Fibroblast of the conjunctiva (primary cell): ENCODE results near the gene SOST.
"Not testable (repeated sequence)": the region's sequence is repeated elsewhere in the genome, so short reads cannot be mapped to it uniquely, and the experiment has no call there.

Experiments
- DNase-seq: peaks from one replicate; pipeline ENCODE4 v3.0.0-alpha.2; 2010; ENCODE audit warnings: low read depth

SOST gene

GRCh38 chr17:43758497-43759174 is at the start of gene SOST:
Gene SOST (minus strand): TSS chr17:43758791. CDS start chr17:43758741, 50 bp downstream.
- no peak for DNase-seq

GRCh38 chr17:43808076-43808475 is 49.5 kb upstream of the SOST start:
- DNase-seq = no peak

GRCh38 chr17:43805117-43805516 is 46.5 kb upstream of the SOST start:
- no peak for DNase-seq

- no peak for DNase-seq
These were observed 45.2 kb upstream of the SOST start for GRCh38 chr17:43803758-43804157.

- no peak for DNase-seq
These were observed 43.3 kb upstream of the SOST start for GRCh38 chr17:43801844-43802243.

GRCh38 chr17:43800736-43801135 is 42.1 kb upstream of the SOST start:
- no peak for DNase-seq

- no peak for DNase-seq
These were observed 40.5 kb upstream of the SOST start for GRCh38 chr17:43799047-43799446.

GRCh38 chr17:43798024-43798423 is 39.4 kb upstream of the SOST start:
- not testable (repeated sequence) for DNase-seq

GRCh38 chr17:43792668-43793067 is 34.1 kb upstream of the SOST start:
- DNase-seq = not testable (repeated sequence)

- peak; percentile 49 for DNase-seq
These were observed 33.0 kb upstream of the SOST start for GRCh38 chr17:43791589-43791988.

- DNase-seq = no peak
These were observed 31.8 kb upstream of the SOST start for GRCh38 chr17:43790311-43790940.

GRCh38 chr17:43789482-43789881 is 30.9 kb upstream of the SOST start:
- no peak for DNase-seq

GRCh38 chr17:43788540-43788939 is 29.9 kb upstream of the SOST start:
- DNase-seq = no peak

- DNase-seq = no peak
These were observed 29.1 kb upstream of the SOST start for GRCh38 chr17:43787728-43788127.

GRCh38 chr17:43784628-43785101 is 26.1 kb upstream of the SOST start:
- DNase-seq = no peak

GRCh38 chr17:43784068-43784467 is 25.5 kb upstream of the SOST start:
- DNase-seq = no peak

GRCh38 chr17:43782913-43783680 is 24.5 kb upstream of the SOST start:
- DNase-seq = no peak

GRCh38 chr17:43780135-43780534 is 21.5 kb upstream of the SOST start, which contains the start of gene CFAP97D1:
Gene CFAP97D1 (plus strand): TSS chr17:43780435. CDS start chr17:43780463, 28 bp downstream.
- DNase-seq = no peak

GRCh38 chr17:43779145-43780125 is 20.8 kb upstream of the SOST start:
- no peak for DNase-seq

- peak; percentile 81 for DNase-seq
These were observed 19.9 kb upstream of the SOST start, which contains the start of gene DUSP3 for GRCh38 chr17:43778337-43779144. Gene DUSP3 (minus strand): TSS chr17:43778977. CDS start chr17:43778924, 53 bp downstream.
